Activated gamma-delta T cell (primary cell): ENCODE measurements around the gene GAGE12E.
"Not testable (repeated sequence)": the region's sequence is repeated elsewhere in the genome, so short reads cannot be mapped to it uniquely, and the experiment has no call there.

Experiments
- DNase-seq: peaks from one replicate; lab custom pipeline; 2025; lab: John Stamatoyannopoulos, UW
- total RNA-seq, 2 donors: gene quantifications; one replicate each; lab custom pipeline; 2026; lab: John Stamatoyannopoulos, UW

The GAGE12E gene
- total RNA-seq, result 0 reads per million in 2 donors

- DNase-seq, result not testable (repeated sequence)
Observed at GRCh38 chrX:49550989-49551388, at the start of gene GAGE12E. GAGE12E (plus strand) TSS chrX:49551289; CDS start chrX:49552444, 1,155 bp downstream.

- DNase-seq, result not testable (repeated sequence)
Observed at GRCh38 chrX:49531877-49532276, 19.2 kb upstream of the GAGE12E start, which contains the start of gene GAGE12C. GAGE12C (plus strand) TSS chrX:49532177; CDS start chrX:49533332, 1,155 bp downstream.

- DNase-seq, result not testable (repeated sequence)
Observed at GRCh38 chrX:49541433-49541832, 9.7 kb upstream of the GAGE12E start, which contains the start of gene GAGE12D. GAGE12D (plus strand) TSS chrX:49541733; CDS start chrX:49542888, 1,155 bp downstream.

- DNase-seq, result not testable (repeated sequence)
Observed at GRCh38 chrX:49560542-49560941, 9.5 kb downstream of the GAGE12E start, which contains the start of gene GAGE12F. GAGE12F (plus strand) TSS chrX:49560842; CDS start chrX:49561997, 1,155 bp downstream.

GRCh38 chrX:49568728-49569127, 17.6 kb downstream of the GAGE12E start:
- not testable (repeated sequence) for DNase-seq

- DNase-seq, result not testable (repeated sequence)
Observed at GRCh38 chrX:49569152-49569551, 18.1 kb downstream of the GAGE12E start.

GRCh38 chrX:49570100-49570499, 19.0 kb downstream of the GAGE12E start, which contains the start of gene GAGE12G:
GAGE12G (plus strand) TSS chrX:49570400; CDS start chrX:49571555, 1,155 bp downstream.
- not testable (repeated sequence) for DNase-seq

- DNase-seq, result not testable (repeated sequence)
Observed at GRCh38 chrX:49579649-49580048, 28.6 kb downstream of the GAGE12E start, which contains the start of gene GAGE12H. GAGE12H (plus strand) TSS chrX:49579949; CDS start chrX:49581104, 1,155 bp downstream.

GRCh38 chrX:49589196-49589595, 38.1 kb downstream of the GAGE12E start, which contains the start of gene GAGE2A:
GAGE2A (plus strand) TSS chrX:49589496; CDS start chrX:49590651, 1,155 bp downstream.
- DNase-seq, result not testable (repeated sequence)

- DNase-seq, result not testable (repeated sequence)
Observed at GRCh38 chrX:49589769-49590478, 38.8 kb downstream of the GAGE12E start.

- DNase-seq, result not testable (repeated sequence)
Observed at GRCh38 chrX:49590488-49590887, 39.4 kb downstream of the GAGE12E start.

- DNase-seq, result not testable (repeated sequence)
Observed at GRCh38 chrX:49598720-49599119, 47.6 kb downstream of the GAGE12E start, which contains the start of gene GAGE1. GAGE1 (plus strand) TSS chrX:49599020; CDS start chrX:49600175, 1,155 bp downstream.
